Esophagus squamous epithelium (tissue), 4 donors: ENCODE measurements around the gene CAB39L.

Source experiments
- CTCF ChIP-seq, 6 experiments: fragments of 450-650 bp in 4 of 6; fragments of 200-600 bp in 2 of 6; sonication (generic) in 2 of 6; IDR thresholded peaks; one replicate each; pipeline ENCODE4 v1.5.1; 2016 to 2019; ENCODE audit warnings: antibody characterized with exemption in 6 of 6, mild to moderate bottlenecking in 4 of 6, moderate library complexity in 4 of 6
- POLR2A ChIP-seq, 4 donors: fragments of 450-650 bp; IDR thresholded peaks; one replicate each; pipeline ENCODE4 v1.6.1; 2017; ENCODE audit warnings: antibody characterized with exemption in 4 of 4, mild to moderate bottlenecking in 4 of 4, moderate library complexity in 3 of 4

DNA sequence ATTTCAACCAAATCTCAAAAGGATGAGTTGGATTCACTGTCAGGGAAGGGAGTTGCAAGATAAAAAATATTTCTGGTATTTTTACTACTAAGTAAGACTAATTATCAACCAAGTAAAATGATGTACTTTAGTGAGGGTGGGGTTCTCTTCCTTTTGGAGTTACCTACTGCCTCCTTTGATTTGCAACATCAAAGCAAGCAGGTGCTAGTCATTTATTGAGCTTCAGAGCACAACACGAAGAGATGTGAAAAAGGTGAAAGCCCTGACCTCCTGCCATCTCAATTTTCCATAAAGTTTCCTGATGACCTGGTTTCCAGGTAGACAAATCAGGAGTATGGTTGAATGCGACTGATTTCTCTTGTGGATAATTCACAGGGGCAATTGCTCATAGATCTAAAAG, 100.1 kb downstream of the CAB39L start:
- TF ChIP-seq CTCF (IDR thresholded peaks at IDR 0.05): no peak
- no peak for TF ChIP-seq POLR2A (IDR thresholded peaks at IDR 0.05)
